ENCODE data around the gene CDH5. TPM values are rescaled to one million over a fixed set of nuclear protein-coding genes. Genes with fewer than 3 reads are reported as not detected.
A peak's percentile ranks its signal among the peaks of the same experiment; 100 is the strongest.

Gene CDH5
- total and polyA plus RNA-seq, 2 of the 13 experiments (the other 11 are each of a cell fraction or from before 2014, with no cell fraction given): 0.71 to 1.1 TPM

DNA sequence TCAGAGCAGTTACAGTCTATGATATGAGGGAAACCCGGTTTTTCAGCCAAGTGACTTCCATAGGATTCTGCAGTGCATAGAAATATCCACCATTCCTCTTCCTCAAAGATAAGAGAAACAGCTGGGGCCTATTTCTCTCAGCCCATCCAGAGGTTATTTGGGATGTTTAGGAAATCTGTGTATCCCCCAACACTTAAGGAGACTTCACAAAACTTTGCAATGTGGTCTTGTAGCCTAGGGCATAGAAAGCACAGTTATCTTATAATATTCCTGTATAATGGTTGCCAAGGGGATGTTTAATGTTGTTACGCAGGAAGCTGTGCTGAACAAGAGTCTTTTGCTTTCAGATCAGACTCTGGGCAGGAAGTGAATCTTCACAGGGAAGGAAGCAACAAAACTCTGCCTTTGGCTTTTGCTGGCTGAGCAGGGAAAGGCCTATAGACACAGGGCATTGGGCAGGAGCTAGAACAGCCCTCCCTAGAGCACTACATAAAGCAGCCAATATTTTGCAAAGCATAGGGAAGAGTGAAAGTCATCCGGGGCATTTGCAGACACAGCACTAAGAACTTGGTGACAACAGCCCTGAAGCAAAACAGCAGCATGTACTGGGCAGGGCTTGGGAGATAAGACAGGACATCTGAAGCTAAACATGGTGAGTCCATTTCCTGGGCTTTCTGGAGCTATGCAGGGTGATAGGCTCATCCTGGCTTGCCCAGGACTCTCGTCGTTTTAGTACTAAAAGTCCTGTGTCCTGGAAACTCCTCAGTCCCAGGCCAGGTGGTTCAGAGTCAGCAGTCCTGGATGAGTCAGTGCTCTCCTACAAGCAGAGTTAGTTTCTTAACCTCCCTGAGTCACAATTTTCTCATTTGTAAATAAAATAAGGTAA, 41.9 kb downstream of the CDH5 start (continued):
- TF ChIP-seq ZNF800 (CRISPR knock-in tag; IDR thresholded peaks at IDR 0.05): 0 out of 2 replicates have a peak, but pooled peaks have one; percentile 24
- no peak for TF ChIP-seq SP1 (IDR thresholded peaks at IDR 0.05)
- TF ChIP-seq SP1 (CRISPR knock-in tag; IDR thresholded peaks at IDR 0.05): no peak
- 0 out of 2 replicates have a peak, but pooled peaks have one; percentile 37 for TF ChIP-seq IKZF5 (CRISPR knock-in tag; IDR thresholded peaks at IDR 0.05)
- peak; percentile 67 for TF ChIP-seq POGZ (CRISPR knock-in tag; IDR thresholded peaks at IDR 0.05)
- no peak for TF ChIP-seq MYPOP (CRISPR knock-in tag; IDR thresholded peaks at IDR 0.05)
- TF ChIP-seq NFE2L2 (IDR thresholded peaks at IDR 0.05; ENCODE audit: low read length): no peak
- peak; percentile 83; the same call in 1 of the 2 replicates for TF ChIP-seq ETV5 (CRISPR knock-in tag; IDR thresholded peaks at IDR 0.05; ENCODE audit: borderline replicate concordance)
- TF ChIP-seq XBP1 (CRISPR knock-in tag; IDR thresholded peaks at IDR 0.05): no peak
- TF ChIP-seq ERF (CRISPR knock-in tag; IDR thresholded peaks at IDR 0.05): 0 out of 2 replicates have a peak, but pooled peaks have one; percentile 49
- no peak for TF ChIP-seq ZNF207 (IDR thresholded peaks at IDR 0.05; ENCODE audit: borderline replicate concordance)
- no peak for TF ChIP-seq ZNF3 (CRISPR knock-in tag; IDR thresholded peaks at IDR 0.05)
- TF ChIP-seq MIXL1 (CRISPR knock-in tag; IDR thresholded peaks at IDR 0.05): peak; percentile 56; the same call in 1 of the 2 replicates
- TF ChIP-seq KDM5B (CRISPR knock-in tag; IDR thresholded peaks at IDR 0.05; ENCODE audit: borderline replicate concordance): no peak
- peak; percentile 68 for TF ChIP-seq MIER2 (CRISPR knock-in tag; IDR thresholded peaks at IDR 0.05)
- TF ChIP-seq SETDB1 (CRISPR knock-in tag; IDR thresholded peaks at IDR 0.05; ENCODE audit: borderline replicate concordance): no peak
- TF ChIP-seq ZNF337 (CRISPR knock-in tag; IDR thresholded peaks at IDR 0.05; ENCODE audit: borderline replicate concordance, low read depth): no peak
- no peak for TF ChIP-seq ZFP82 (CRISPR knock-in tag; IDR thresholded peaks at IDR 0.05; ENCODE audit: borderline replicate concordance)
- no peak for TF ChIP-seq SMC3 (IDR thresholded peaks at IDR 0.05; ENCODE audit: low read length)
- TF ChIP-seq EZH2 (conservative IDR thresholded peaks at IDR 0.05; ENCODE audit: low read depth, low read length): no peak
- TF ChIP-seq, protein P1, sequence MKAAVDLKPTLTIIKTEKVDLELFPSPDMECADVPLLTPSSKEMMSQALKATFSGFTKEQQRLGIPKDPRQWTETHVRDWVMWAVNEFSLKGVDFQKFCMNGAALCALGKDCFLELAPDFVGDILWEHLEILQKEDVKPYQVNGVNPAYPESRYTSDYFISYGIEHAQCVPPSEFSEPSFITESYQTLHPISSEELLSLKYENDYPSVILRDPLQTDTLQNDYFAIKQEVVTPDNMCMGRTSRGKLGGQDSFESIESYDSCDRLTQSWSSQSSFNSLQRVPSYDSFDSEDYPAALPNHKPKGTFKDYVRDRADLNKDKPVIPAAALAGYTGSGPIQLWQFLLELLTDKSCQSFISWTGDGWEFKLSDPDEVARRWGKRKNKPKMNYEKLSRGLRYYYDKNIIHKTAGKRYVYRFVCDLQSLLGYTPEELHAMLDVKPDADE (CRISPR knock-in tag; IDR thresholded peaks at IDR 0.05): no peak
- no peak for TF ChIP-seq KDM6A (CRISPR knock-in tag; IDR thresholded peaks at IDR 0.05; ENCODE audit: low read depth)
- no peak for TF ChIP-seq CSRNP2 (CRISPR knock-in tag; conservative IDR thresholded peaks at IDR 0.05; ENCODE audit: low read depth)
- TF ChIP-seq ZNF777 (CRISPR knock-in tag; IDR thresholded peaks at IDR 0.05): no peak
- TF ChIP-seq SYNCRIP (IDR thresholded peaks at IDR 0.05; ENCODE audit: insufficient read depth, low read depth, low read length): no peak

Data from HepG2 (cell line).